IMR-90 (cell line): Measurements from ENCODE around the gene NTSR1. TPM values are rescaled to one million over a fixed set of nuclear protein-coding genes. Genes with fewer than 3 reads are reported as not detected.

ENCODE experiments used
- ATAC-seq: fragments of 200-7000 bp; cut with Tn5 transposase; 2 replicates; pipeline ENCODE4 v1.9.1; 2020; ENCODE audit warnings: low read depth, mild to moderate bottlenecking, moderate library complexity
- BruUV-seq: library from RNA; stranded (reverse); fragments of 400-500 nt; replicated peaks from 2 replicates; lab custom pipeline; 2021; lab: Mats Ljungman, UMichigan
- CTCF ChIA-PET: fragments of 300-600 bp; formaldehyde crosslinking; extraction: SDS; loops from one replicate; lab custom pipeline; 2021; ENCODE audit warnings: antibody characterized with exemption; lab: Yijun Ruan, JAX
- POLR2A ChIA-PET: fragments of 300-600 bp; sonication (Branson Sonifier 250); formaldehyde crosslinking; loops from one replicate; lab custom pipeline; 2022; ENCODE audit warnings: antibody characterized with exemption; ENCODE audit not compliant: unreplicated experiment; lab: Charles Lee
- DNase-seq: peaks from one replicate; pipeline ENCODE4 v3.0.0; 2013
- H2AFZ ChIP-seq: replicated peaks from 2 replicates; pipeline ENCODE3; 2013; ENCODE audit warnings: low read length, mild to moderate bottlenecking; ENCODE audit not compliant: poor library complexity
- H2AK5ac ChIP-seq: 2 replicates; pipeline ENCODE4 v1.6.1; 2013; ENCODE audit warnings: low read depth, low read length, inconsistent platforms
- H2AK9ac ChIP-seq: replicated peaks from 2 replicates; pipeline ENCODE3; 2013; ENCODE audit warnings: mild to moderate bottlenecking, low read depth, low read length, moderate library complexity; ENCODE audit not compliant: poor library complexity
- H2BK120ac ChIP-seq: 2 replicates; pipeline ENCODE4 v1.6.1; 2013; ENCODE audit warnings: low read depth, low read length, inconsistent platforms
- H2BK15ac ChIP-seq: 3 replicates; pipeline ENCODE4 v1.6.1; 2013; ENCODE audit warnings: low read depth, low read length, inconsistent platforms
- H2BK20ac ChIP-seq: 2 replicates; pipeline ENCODE4 v1.6.1; 2013; ENCODE audit warnings: low read depth, mild to moderate bottlenecking, inconsistent platforms, low read length, moderate library complexity
- H2BK5ac ChIP-seq: 2 replicates; pipeline ENCODE4 v1.6.1; 2013; ENCODE audit warnings: mild to moderate bottlenecking, low read depth, low read length, inconsistent platforms; ENCODE audit not compliant: poor library complexity, severe bottlenecking
- H3K14ac ChIP-seq: replicated peaks from 2 replicates; pipeline ENCODE4 v1.6.1; 2013; ENCODE audit warnings: low read depth, low read length, inconsistent platforms
- H3K18ac ChIP-seq: 2 replicates; pipeline ENCODE4 v1.6.1; 2013; ENCODE audit warnings: low read depth, low read length, control low read depth
- H3K23ac ChIP-seq: 2 replicates; pipeline ENCODE4 v1.6.1; 2013; ENCODE audit warnings: low read depth, low read length, inconsistent platforms
- H3K27ac ChIP-seq: 2 replicates; pipeline ENCODE4 v1.5.1; 2013; ENCODE audit warnings: mild to moderate bottlenecking, control low read depth, low read length; ENCODE audit not compliant: insufficient read depth
- H3K27me3 ChIP-seq: 2 replicates; pipeline ENCODE4 v1.6.1; 2013; ENCODE audit warnings: low read length; ENCODE audit not compliant: control insufficient read depth, insufficient read depth
- H3K36me3 ChIP-seq: 2 replicates; pipeline ENCODE4 v1.6.1; 2013; ENCODE audit warnings: low read length, mixed read lengths; ENCODE audit not compliant: control insufficient read depth, insufficient read depth
- H3K4ac ChIP-seq: 2 replicates; pipeline ENCODE4 v1.6.1; 2013; ENCODE audit warnings: low read depth, low read length, inconsistent platforms
- H3K4me1 ChIP-seq: 2 replicates; pipeline ENCODE4 v1.6.1; 2013; ENCODE audit warnings: low read length, mixed read lengths; ENCODE audit not compliant: control insufficient read depth, insufficient read depth
- H3K4me2 ChIP-seq: 2 replicates; pipeline ENCODE4 v1.6.1; 2013; ENCODE audit warnings: low read depth, mild to moderate bottlenecking, control low read depth, low read length, moderate library complexity
- H3K4me3 ChIP-seq: 2 replicates; pipeline ENCODE4 v1.5.1; 2013; ENCODE audit warnings: low read depth, mild to moderate bottlenecking, control low read depth, low read length, moderate library complexity; ENCODE audit not compliant: insufficient read depth
- H3K56ac ChIP-seq: 2 replicates; pipeline ENCODE4 v1.6.1; 2013; ENCODE audit warnings: low read length, inconsistent platforms; ENCODE audit not compliant: insufficient read depth; ENCODE audit errors: extremely low read depth
- H3K79me1 ChIP-seq, 2 experiments: 2 replicates each; pipeline ENCODE4 v1.6.1; 2013; ENCODE audit warnings: low read length in 2 of 2, inconsistent platforms in 1 of 2, low read depth in 1 of 2
- H3K9ac ChIP-seq: 2 replicates; pipeline ENCODE4 v1.6.1; 2013; ENCODE audit warnings: low read depth, low read length, control low read depth
- H3K9me1 ChIP-seq: 2 replicates; pipeline ENCODE4 v1.6.1; 2013; ENCODE audit warnings: low read length, inconsistent platforms; ENCODE audit not compliant: insufficient read depth
- H3K9me3 ChIP-seq: 2 replicates; pipeline ENCODE4 v1.6.1; 2013; ENCODE audit warnings: low read length; ENCODE audit not compliant: control insufficient read depth, insufficient read depth
- H4K20me1 ChIP-seq: 2 replicates; pipeline ENCODE4 v1.6.1; 2013; ENCODE audit warnings: low read length, inconsistent platforms; ENCODE audit not compliant: insufficient read depth
- H4K5ac ChIP-seq: 2 replicates; pipeline ENCODE4 v1.6.1; 2013; ENCODE audit warnings: mild to moderate bottlenecking, low read depth, low read length, control low read depth
- H4K8ac ChIP-seq, 2 experiments: 2 replicates each; pipeline ENCODE4 v1.6.1; 2013; ENCODE audit warnings: low read depth in 2 of 2, low read length in 2 of 2, control low read depth in 1 of 2, inconsistent platforms in 1 of 2
- H4K91ac ChIP-seq: 2 replicates; pipeline ENCODE4 v1.6.1; 2013; ENCODE audit warnings: low read depth, low read length, inconsistent platforms; ENCODE audit not compliant: insufficient read depth
- RCOR1 ChIP-seq: IDR thresholded peaks from 2 replicates; pipeline ENCODE4 v1.6.1; 2012; ENCODE audit warnings: mild to moderate bottlenecking, low read length, improper control_type of control experiment; ENCODE audit not compliant: insufficient replicate concordance
- RFX5 ChIP-seq: IDR thresholded peaks from 2 replicates; pipeline ENCODE4 v1.8.0; 2012; ENCODE audit warnings: low read depth, mild to moderate bottlenecking, low read length, moderate library complexity
- SMC3 ChIP-seq: fragments of 150-350 bp; IDR thresholded peaks from 2 replicates; pipeline ENCODE4 v1.6.1; 2016; ENCODE audit warnings: low read depth, mild to moderate bottlenecking, antibody characterized with exemption, low read length, moderate library complexity
- WGBS, 2 experiments: methylation state at CpG; one replicate each; pipeline versions ENCODE4 v1.1.5 to v1.1.7; 2013; ENCODE audit warnings: missing lambda C conversion rate in 2 of 2; ENCODE audit not compliant: insufficient read length in 1 of 2; ENCODE audit errors: extremely low coverage in 2 of 2; 5-methylcytosine and 5-hydroxymethylcytosine counted together
- dilution Hi-C: fragments of 300-500 bp; cut with HindIII; formaldehyde crosslinking; loops from one replicate; pipeline ENCODE4 v1.14.3; 2018; ENCODE audit warnings: low sequenced_read_pairs; ENCODE audit not compliant: unreplicated experiment
- in situ Hi-C: fragments of 300-500 bp; cut with MboI; formaldehyde crosslinking; loops from 3 replicates; pipeline ENCODE4 v1.14.3; 2019; ENCODE audit warnings: low sequenced_read_pairs, inconsistent platforms, mixed read lengths
- intact Hi-C: fragments of 100-400 bp; cut with micrococcal nuclease; formaldehyde crosslinking; loops from 2 replicates; pipeline ENCODE4 v1.10.0; 2022
- polyA plus RNA-seq, 3 experiments: library from polyadenylated mRNA; depleted of rRNA; stranded (reverse); fragments of >200 nt; gene quantifications; 2 replicates each; pipeline ENCODE4 v1.2.3, GENCODE V29; 2012; ENCODE audit warnings: low replicate concordance in 1 of 3
- total RNA-seq: library from RNA; depleted of rRNA; stranded (reverse); fragments of >200 nt; gene quantifications from 2 replicates; pipeline ENCODE4 v1.2.3, GENCODE V29; 2012
- TF ChIP-seq, protein P1 (sequence below): fragments of 150-350 bp; IDR thresholded peaks from 2 replicates; pipeline ENCODE4 v1.6.1; 2017; ENCODE audit warnings: mild to moderate bottlenecking, antibody characterized with exemption, low read length, low read depth
- TF ChIP-seq, protein P2 (sequence below): fragments of 150-350 bp; IDR thresholded peaks from 2 replicates; pipeline ENCODE4 v1.6.1; 2016; ENCODE audit warnings: low read depth, mild to moderate bottlenecking, low read length, moderate library complexity, borderline replicate concordance
- TF ChIP-seq, protein P3 (sequence below): conservative IDR thresholded peaks from 2 replicates; pipeline ENCODE4 v1.5.1; 2012; ENCODE audit warnings: mild to moderate bottlenecking, low read depth, low read length, improper control_type of control experiment

NTSR1 gene
- total and polyA plus RNA-seq, 2 of the 4 experiments (the other 2 are of a cell fraction): 0.54 to 1.8 TPM

DNA sequence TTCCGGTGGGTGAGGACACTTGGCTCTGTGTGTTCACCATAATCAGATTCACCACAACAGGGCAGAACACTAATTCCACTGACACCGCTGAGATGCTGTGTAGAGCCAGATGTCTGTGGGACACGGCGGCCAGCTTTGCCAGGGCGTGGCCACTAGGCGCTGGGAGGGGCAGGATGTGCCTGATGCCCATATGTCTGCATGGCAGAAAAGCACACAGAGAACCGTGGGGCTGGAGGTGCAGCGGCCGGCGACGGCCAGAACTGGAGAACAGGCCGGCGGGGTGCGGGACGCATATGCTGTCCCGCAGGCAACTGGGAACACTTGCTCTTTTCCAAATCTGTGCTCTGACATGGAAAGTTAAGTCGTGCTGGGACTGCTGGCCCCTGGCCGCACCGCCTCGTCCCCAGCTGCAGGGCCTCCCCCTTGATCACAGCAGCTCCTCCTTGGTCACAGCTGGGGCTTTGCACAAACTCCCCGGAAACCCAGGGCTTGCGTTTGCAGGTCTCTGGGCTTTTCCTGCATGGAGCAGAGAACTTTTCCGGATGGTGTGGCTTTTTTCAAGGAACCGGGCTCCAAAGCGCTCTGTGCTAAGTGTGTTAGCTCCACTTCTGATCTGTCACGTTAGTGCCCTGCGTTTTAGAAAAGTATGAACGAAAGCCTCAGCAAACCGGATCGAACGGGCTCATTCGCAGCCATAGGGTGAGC is 31.1 kb downstream of the NTSR1 start:
- BruUV-seq: no TSS peak
- in situ Hi-C loops: no loop called here
- H3K9me3 ChIP-seq: no peaks in the 10 kb centered on the region

More for the DNA sequence above, 31.1 kb downstream of the NTSR1 start:
- peak overlapping the region; percentile 97 for H4K91ac ChIP-seq
- H3K56ac ChIP-seq: peak overlapping the region; percentile 60; the same call in 1 of the 2 replicates
- H4K8ac ChIP-seq: peak overlapping the region; percentile 56 to 91
- H3K18ac ChIP-seq: peak overlapping the region; percentile 42
- peak overlapping the region; percentile 94 for H3K4ac ChIP-seq
- ATAC-seq: no peak
- H3K79me1 ChIP-seq: peaks cover 0 to 9% of the 10 kb centered on the region in 2 experiments; a peak in 1 of 4 replicates
- H2AFZ ChIP-seq: peak overlapping the region; percentile 95
- DNase-seq: no peak
- H2AK9ac ChIP-seq: peak overlapping the region; percentile 97
- POLR2A ChIA-PET: no interaction called here
- peak overlapping the region; percentile 91 for H3K14ac ChIP-seq
- WGBS, 2 experiments: 47% methylated on average over 18 of the region's 32 CpGs; no CpG with 5 or more reads in 1 of the 2 experiments
- TF ChIP-seq RCOR1: no peak
- TF ChIP-seq, protein P1, sequence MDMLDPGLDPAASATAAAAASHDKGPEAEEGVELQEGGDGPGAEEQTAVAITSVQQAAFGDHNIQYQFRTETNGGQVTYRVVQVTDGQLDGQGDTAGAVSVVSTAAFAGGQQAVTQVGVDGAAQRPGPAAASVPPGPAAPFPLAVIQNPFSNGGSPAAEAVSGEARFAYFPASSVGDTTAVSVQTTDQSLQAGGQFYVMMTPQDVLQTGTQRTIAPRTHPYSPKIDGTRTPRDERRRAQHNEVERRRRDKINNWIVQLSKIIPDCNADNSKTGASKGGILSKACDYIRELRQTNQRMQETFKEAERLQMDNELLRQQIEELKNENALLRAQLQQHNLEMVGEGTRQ: no peak
- no peak for TF ChIP-seq RFX5
- TF ChIP-seq SMC3: no peak
- TF ChIP-seq, protein P2, sequence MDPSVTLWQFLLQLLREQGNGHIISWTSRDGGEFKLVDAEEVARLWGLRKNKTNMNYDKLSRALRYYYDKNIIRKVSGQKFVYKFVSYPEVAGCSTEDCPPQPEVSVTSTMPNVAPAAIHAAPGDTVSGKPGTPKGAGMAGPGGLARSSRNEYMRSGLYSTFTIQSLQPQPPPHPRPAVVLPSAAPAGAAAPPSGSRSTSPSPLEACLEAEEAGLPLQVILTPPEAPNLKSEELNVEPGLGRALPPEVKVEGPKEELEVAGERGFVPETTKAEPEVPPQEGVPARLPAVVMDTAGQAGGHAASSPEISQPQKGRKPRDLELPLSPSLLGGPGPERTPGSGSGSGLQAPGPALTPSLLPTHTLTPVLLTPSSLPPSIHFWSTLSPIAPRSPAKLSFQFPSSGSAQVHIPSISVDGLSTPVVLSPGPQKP: no peak
- TF ChIP-seq, protein P3, sequence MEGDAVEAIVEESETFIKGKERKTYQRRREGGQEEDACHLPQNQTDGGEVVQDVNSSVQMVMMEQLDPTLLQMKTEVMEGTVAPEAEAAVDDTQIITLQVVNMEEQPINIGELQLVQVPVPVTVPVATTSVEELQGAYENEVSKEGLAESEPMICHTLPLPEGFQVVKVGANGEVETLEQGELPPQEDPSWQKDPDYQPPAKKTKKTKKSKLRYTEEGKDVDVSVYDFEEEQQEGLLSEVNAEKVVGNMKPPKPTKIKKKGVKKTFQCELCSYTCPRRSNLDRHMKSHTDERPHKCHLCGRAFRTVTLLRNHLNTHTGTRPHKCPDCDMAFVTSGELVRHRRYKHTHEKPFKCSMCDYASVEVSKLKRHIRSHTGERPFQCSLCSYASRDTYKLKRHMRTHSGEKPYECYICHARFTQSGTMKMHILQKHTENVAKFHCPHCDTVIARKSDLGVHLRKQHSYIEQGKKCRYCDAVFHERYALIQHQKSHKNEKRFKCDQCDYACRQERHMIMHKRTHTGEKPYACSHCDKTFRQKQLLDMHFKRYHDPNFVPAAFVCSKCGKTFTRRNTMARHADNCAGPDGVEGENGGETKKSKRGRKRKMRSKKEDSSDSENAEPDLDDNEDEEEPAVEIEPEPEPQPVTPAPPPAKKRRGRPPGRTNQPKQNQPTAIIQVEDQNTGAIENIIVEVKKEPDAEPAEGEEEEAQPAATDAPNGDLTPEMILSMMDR: no peak
- H2AK5ac ChIP-seq: peak overlapping the region; percentile 98
- CTCF ChIA-PET: interaction anchor here (1.4 kb wide), 1 partner anchor 36 kb away, joined by 4 read pairs; no protein-coding TSS in a partner anchor
- H3K9me1 ChIP-seq: peaks cover 14% of the 10 kb centered on the region
- H3K4me2 ChIP-seq: peak overlapping the region; percentile 19
- peak overlapping the region; percentile 79 for H3K23ac ChIP-seq
- H4K20me1 ChIP-seq: no peaks in the 10 kb centered on the region
- peak overlapping the region; percentile 82 for H2BK5ac ChIP-seq
- H3K36me3 ChIP-seq: no peaks in the 10 kb centered on the region
- H3K9ac ChIP-seq: peak overlapping the region; percentile 20
- peak overlapping the region; percentile 35 for H4K5ac ChIP-seq
- no peak overlapping the region for H3K4me3 ChIP-seq
- dilution Hi-C loops: no loop called here
- H3K27ac ChIP-seq: peak overlapping the region; percentile 58
- H2BK120ac ChIP-seq: peak overlapping the region; percentile 98
- peak overlapping the region; percentile 18; the same call in 1 of the 3 replicates for H2BK15ac ChIP-seq
- H2BK20ac ChIP-seq: peak overlapping the region; percentile 91
- H3K27me3 ChIP-seq: no peaks in the 10 kb centered on the region
- H3K4me1 ChIP-seq: peaks cover 13% of the 10 kb centered on the region
- intact Hi-C loops: no loop called here
